ENCODE results near the gene CSTF2T.

CSTF2T gene, protein sequence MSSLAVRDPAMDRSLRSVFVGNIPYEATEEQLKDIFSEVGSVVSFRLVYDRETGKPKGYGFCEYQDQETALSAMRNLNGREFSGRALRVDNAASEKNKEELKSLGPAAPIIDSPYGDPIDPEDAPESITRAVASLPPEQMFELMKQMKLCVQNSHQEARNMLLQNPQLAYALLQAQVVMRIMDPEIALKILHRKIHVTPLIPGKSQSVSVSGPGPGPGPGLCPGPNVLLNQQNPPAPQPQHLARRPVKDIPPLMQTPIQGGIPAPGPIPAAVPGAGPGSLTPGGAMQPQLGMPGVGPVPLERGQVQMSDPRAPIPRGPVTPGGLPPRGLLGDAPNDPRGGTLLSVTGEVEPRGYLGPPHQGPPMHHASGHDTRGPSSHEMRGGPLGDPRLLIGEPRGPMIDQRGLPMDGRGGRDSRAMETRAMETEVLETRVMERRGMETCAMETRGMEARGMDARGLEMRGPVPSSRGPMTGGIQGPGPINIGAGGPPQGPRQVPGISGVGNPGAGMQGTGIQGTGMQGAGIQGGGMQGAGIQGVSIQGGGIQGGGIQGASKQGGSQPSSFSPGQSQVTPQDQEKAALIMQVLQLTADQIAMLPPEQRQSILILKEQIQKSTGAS

DNA sequence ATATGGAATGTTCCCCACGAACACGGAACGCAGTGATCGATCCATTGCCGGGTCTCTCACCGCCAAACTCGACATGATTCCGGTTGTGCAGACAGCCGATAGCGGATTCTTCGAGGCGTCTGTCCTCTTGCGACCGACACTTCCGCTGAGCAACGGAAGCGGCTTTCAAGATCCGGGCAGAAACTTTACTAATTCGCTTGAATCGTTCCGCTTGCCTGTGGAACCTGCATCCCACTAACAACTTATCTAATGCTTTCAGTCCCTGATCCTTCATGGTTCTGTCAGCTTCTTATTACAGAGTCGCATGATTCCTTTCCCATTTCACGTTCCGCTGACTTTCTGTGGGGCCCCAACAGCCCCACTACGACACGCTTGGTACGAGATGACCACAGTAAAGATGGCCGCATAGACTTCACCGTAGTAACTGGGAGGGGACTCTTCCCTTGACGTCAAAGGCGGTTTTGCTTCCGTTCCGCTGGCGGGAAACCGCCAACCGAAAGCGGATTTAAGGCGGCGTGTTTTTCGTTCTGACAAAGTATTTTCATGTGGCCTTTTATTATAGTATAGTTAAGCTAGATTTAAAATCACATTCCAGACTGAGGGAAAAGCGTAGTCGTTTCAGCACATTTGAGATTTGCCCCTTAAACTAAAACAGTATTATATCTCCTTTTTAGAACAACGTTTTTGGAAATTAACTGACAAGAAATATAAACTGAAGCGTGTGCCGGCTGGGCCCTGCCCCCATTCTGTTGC lies at the start of gene CSTF2T:
TSS of gene CSTF2T (minus strand) at position 121 of the 753 bp plus-strand sequence. CDS start at position 75, 46 bp downstream.
- peak; percentile 91 for DNase-seq (ENCODE audit: low spot score)

DNA sequence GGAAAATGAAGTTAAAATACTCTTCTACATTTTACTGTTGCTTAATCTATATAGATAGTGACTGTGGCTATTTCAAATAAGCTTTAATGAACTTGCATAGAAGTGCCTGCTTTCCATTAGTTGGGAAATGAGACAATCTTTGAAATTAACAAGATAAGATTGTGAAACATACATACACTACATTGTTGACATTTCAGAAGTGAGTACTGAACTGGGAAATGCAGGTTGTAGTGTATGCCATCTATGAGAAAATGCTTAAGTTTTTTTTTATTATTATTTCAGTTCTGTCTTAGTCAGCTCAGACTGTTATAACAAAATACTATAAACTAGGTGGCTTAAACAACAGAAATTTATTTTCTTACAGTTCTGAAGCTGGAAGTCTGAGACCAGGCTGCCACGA lies 49.6 kb upstream of the CSTF2T start:
- no peak for DNase-seq (ENCODE audit: low spot score)

- DNase-seq (ENCODE audit: low spot score) = no peak
Observed at GRCh38 chr10:51747216-51747615, 47.8 kb upstream of the CSTF2T start.

GRCh38 chr10:51745397-51745796 lies 46.0 kb upstream of the CSTF2T start:
- DNase-seq (ENCODE audit: low spot score) = no peak

DNA sequence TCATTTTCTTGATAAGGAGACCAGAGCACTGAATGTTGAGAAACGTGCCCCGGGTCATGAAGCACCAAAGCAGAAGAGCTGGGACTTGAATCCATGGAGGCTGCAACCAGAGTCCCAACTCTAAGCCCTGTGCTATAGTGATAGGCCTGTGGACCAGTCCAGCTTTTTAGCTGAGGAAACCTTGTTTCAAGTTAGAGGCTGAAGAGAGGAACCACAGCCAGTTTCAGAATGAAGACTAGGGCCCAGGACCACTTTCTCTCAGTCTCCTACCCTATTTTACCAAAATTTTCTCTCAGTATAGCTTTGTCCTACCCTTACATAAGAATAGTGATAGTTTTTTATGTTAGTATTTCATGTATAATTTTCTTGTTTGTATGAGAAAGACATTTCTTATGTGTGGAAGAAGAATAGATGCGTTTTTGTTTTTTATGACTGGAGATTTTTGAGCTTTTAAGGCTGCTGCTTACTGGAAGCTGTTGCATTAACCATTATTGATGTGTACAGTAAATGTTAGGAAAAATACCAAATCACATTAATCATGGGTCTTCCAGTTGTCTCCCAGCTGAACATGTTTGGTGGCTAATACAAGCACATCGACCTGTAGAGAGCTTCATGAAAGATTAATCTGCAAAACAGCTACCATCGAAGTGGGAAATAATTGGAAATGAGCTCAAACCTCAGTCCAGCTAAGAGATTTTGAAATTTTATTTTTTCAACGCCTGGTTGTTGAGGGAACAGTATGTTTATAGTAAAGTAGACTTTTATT lies 45.0 kb upstream of the CSTF2T start:
- DNase-seq (ENCODE audit: low spot score) = no peak

DNA sequence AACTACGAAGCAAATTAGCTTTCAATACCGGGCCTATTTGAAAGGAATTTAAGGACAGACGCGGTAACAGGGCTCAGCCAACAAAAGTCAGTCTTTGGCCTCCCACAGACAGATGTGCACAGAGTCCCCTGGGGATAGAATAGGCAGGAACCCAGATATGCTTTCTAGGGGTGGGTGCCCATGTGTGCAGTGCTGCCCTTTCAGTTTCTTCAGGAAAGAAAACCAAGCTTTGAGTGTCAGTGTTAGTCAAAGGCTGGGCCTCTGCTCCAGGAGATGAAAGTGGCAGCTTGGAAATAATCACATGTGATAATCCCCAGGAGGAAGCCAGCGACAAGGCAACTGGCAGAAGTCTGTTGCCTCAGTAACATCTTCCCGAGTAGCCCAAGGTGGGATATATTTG lies 43.8 kb upstream of the CSTF2T start:
- DNase-seq (ENCODE audit: low spot score) = no peak

- no peak for DNase-seq (ENCODE audit: low spot score)
Observed at GRCh38 chr10:51733057-51733456, 33.7 kb upstream of the CSTF2T start.

DNA sequence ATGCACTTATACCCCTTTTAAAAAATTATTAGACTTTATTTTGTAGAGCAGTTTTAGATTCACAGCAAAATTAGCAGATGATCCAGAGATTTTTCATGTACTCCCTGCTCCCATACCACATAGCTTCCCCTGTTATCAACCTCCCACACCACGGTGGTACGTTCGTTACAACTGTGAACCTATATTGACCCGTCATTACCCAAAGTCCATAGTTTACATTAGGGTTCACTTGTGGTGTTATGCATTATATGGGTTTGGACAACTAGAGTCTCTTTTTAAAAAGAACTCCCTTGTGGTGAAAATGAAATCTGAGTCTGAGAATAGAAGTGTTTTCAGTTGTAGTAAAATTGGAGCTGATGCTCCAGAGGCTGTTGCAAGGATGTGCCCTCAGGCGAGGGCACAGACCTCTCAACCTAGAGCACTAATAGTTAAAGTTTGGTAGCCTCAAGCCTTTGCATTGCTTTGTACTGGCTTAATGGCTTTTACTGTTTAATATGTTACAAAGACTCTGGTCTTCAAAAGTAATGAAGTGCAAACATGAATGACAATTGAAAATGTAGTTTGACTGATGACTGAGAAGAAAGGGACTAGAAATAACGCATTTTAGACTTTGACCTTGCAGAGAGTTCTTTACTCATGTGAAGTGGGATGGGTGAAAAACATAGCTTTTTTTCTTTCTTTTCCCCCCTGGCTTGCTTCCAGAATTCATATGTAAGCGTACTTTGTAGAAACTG lies 30.6 kb upstream of the CSTF2T start:
- no peak for DNase-seq (ENCODE audit: low spot score)

GRCh38 chr10:51724038-51724437 lies 24.6 kb upstream of the CSTF2T start:
- no peak for DNase-seq (ENCODE audit: low spot score)

- no peak for DNase-seq (ENCODE audit: low spot score)
Observed at GRCh38 chr10:51718804-51719291, 19.5 kb upstream of the CSTF2T start.

DNA sequence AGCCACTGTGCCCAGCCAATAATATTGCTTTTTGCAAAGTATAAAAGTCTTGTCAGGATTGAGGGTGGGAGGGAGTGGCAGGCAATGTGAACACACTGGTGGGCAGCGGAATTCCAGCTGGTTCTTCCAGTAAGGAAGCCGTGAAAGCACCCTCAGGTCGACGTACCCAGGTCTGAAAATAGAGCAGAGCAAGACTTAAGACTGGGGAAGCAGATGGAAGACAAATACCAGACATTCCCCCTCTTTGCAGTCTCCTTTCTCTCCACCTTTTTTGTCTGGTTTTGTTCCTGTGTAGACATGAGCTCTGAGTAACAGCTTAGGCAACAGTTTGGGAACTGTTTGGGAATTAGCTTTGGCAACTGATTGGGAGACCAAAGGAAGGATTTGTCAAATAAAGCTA lies 17.6 kb upstream of the CSTF2T start:
- DNase-seq (ENCODE audit: low spot score) = no peak

- DNase-seq (ENCODE audit: low spot score) = no peak
Observed at GRCh38 chr10:51711519-51711891, 12.1 kb upstream of the CSTF2T start.

DNA sequence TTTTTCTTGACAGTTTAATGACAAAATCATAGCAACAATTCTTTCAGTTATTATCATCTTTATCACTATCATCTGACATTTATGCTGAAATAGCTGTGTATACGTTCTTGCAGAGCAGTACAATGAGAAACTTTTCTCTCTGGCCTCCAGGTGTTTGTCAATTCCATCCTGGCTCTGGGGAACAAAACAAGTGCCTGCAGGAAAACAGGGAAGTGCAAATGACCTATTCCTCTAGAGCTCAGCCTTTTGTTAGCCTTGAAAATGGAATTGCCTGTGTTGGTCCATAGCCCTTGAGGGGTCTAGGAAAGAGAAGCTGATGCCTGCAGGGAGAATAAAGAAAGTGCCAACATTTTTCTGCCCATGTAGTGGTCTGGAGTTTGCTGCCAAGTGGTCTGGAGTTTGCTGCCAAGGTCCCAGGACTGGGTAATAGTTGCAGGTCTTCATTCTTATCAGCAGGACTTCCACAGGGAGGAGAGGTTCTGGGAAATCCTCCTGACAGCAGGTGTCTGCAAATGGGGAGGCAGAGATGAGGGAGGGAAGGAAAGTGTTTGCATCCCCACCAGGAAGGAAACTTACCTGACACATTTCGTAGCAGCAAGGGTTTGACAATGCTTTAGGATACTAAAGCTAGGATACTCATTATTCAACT lies 10.1 kb upstream of the CSTF2T start:
- DNase-seq (ENCODE audit: low spot score) = no peak

DNA sequence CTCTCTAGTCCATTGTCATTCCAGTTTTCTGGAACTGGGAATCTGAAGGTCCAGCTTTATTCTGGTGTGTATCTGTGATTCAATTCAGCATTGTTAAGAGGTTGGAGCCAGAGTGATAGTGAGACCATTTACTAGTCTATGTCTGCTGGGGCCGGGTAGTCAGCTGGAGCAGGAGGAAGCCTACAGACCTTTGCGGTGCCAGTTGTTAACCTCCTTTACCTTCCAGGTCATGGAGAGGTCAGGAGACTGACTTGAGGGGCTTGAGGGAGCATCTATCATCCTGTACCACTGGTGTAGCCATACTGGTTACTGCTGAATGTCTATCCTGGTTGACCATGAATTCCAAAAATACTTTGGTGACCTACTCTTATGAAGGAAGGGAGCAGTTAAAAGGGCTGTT lies 9.2 kb upstream of the CSTF2T start:
- no peak for DNase-seq (ENCODE audit: low spot score)

GRCh38 chr10:51707821-51708424 lies 8.5 kb upstream of the CSTF2T start:
- DNase-seq (ENCODE audit: low spot score) = no peak

GRCh38 chr10:51707392-51707791 lies 8.0 kb upstream of the CSTF2T start:
- no peak for DNase-seq (ENCODE audit: low spot score)

- no peak for DNase-seq (ENCODE audit: low spot score)
Observed at GRCh38 chr10:51706225-51706624, 6.8 kb upstream of the CSTF2T start.

GRCh38 chr10:51705774-51706173 lies 6.4 kb upstream of the CSTF2T start:
- no peak for DNase-seq (ENCODE audit: low spot score)

DNA sequence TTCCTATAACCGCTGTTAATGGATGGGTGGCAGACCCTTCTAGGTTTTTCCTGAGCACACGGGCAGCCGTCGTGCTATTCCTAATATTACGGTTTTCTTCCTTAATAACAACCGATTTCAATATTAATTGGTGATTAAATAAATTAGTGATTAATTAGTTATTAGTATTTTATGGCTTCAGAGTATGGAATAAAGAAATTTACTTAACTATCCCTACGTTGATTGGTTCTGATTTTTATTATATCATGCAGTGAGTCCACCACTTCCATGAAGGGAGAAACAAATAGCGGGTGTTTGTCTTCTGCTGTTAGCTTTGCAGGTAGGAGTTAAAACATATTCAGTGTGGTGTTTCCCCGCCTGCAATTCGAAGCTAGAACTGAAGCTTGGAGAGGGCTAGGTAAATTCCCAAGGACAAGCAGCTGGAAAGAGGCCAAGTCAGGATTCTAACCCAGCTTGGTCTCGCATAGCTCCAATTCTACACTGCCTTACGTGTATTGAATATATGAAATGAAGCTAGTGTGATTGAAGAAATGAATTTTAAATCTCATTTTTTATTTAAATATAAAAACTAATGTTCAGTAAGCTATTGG lies 928 bp upstream of the CSTF2T start:
- no peak for DNase-seq (ENCODE audit: low spot score)

GRCh38 chr10:51699145-51699474 lies 285 bp downstream of the CSTF2T start:
- DNase-seq (ENCODE audit: low spot score) = no peak
